Measurements from ENCODE around the gene PGA5.
"Not testable (repeated sequence)": the region's sequence is repeated elsewhere in the genome, so short reads cannot be mapped to it uniquely, and the experiment has no call there.

PGA5 gene

GRCh38 chr11:61226457-61227137 lies 14.4 kb upstream of the PGA5 start:
- H3K27ac ChIP-seq (ENCODE audit: insufficient read depth, low read length, poor library complexity, severe bottlenecking); H3K9me3 ChIP-seq (ENCODE audit: control insufficient read depth, low read length); H3K4me1 ChIP-seq (ENCODE audit: control insufficient read depth, insufficient read depth, low read length, poor library complexity, severe bottlenecking); H3K36me3 ChIP-seq (ENCODE audit: control insufficient read depth, insufficient read depth, low read length); DNase-seq; H3K4me3 ChIP-seq (ENCODE audit: insufficient read depth, low read depth, low read length, poor library complexity, severe bottlenecking); H3K27me3 ChIP-seq (replicated peaks; ENCODE audit: control insufficient read depth, insufficient read depth, low read length, poor library complexity, severe bottlenecking): not testable (repeated sequence)

DNA sequence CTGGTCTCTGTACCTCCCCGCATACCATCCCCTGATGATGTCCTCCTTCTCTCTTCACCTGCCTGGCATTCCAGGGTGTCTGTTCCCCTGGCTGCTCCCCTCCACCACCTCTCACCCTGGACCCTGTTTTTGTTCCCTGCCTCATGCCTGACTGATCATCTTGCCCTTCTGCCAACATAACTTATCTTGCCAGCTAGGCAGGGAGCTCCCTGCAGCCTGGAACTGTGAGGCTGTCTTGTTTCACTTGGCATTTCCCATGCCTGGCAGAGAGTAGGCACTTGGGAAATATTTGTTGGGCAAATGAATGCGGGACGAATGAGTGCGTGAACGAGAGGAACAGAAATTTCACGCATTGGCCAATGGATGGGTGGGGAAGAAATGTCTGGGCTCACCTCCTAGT lies 11.5 kb upstream of the PGA5 start:
- not testable (repeated sequence) for DNase-seq; H3K4me1 ChIP-seq (ENCODE audit: control insufficient read depth, insufficient read depth, low read length, poor library complexity, severe bottlenecking); H3K36me3 ChIP-seq (ENCODE audit: control insufficient read depth, insufficient read depth, low read length); H3K27ac ChIP-seq (ENCODE audit: insufficient read depth, low read length, poor library complexity, severe bottlenecking); H3K9me3 ChIP-seq (ENCODE audit: control insufficient read depth, low read length); H3K4me3 ChIP-seq (ENCODE audit: insufficient read depth, low read depth, low read length, poor library complexity, severe bottlenecking); H3K27me3 ChIP-seq (replicated peaks; ENCODE audit: control insufficient read depth, insufficient read depth, low read length, poor library complexity, severe bottlenecking)

GRCh38 chr11:61231033-61231432 lies 9.9 kb upstream of the PGA5 start:
- H3K27ac ChIP-seq (ENCODE audit: insufficient read depth, low read length, poor library complexity, severe bottlenecking); H3K4me1 ChIP-seq (ENCODE audit: control insufficient read depth, insufficient read depth, low read length, poor library complexity, severe bottlenecking); H3K9me3 ChIP-seq (ENCODE audit: control insufficient read depth, low read length); H3K36me3 ChIP-seq (ENCODE audit: control insufficient read depth, insufficient read depth, low read length); H3K27me3 ChIP-seq (replicated peaks; ENCODE audit: control insufficient read depth, insufficient read depth, low read length, poor library complexity, severe bottlenecking); DNase-seq; H3K4me3 ChIP-seq (ENCODE audit: insufficient read depth, low read depth, low read length, poor library complexity, severe bottlenecking): not testable (repeated sequence)

DNA sequence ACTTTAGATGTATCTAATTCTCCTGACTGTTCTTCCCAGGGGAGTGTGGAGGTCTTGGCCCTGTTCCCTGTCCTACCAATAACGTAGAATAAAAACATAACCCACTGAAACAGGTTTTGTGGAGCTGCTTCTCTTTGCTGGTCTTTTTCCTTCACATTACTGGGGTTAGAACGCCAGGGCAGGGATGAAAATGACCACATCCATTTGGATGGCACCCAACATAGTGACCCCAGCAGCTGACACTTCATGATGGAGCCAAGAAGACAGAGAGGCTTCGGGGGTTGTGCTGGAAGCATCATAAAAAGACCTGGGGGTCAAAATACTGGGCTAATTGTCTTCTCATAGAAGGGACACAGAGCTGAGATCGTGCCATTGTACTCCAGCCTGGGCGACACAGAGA lies 9.4 kb upstream of the PGA5 start:
- not testable (repeated sequence) for H3K36me3 ChIP-seq (ENCODE audit: control insufficient read depth, insufficient read depth, low read length); H3K9me3 ChIP-seq (ENCODE audit: control insufficient read depth, low read length); H3K27ac ChIP-seq (ENCODE audit: insufficient read depth, low read length, poor library complexity, severe bottlenecking); H3K4me3 ChIP-seq (ENCODE audit: insufficient read depth, low read depth, low read length, poor library complexity, severe bottlenecking); H3K27me3 ChIP-seq (replicated peaks; ENCODE audit: control insufficient read depth, insufficient read depth, low read length, poor library complexity, severe bottlenecking); DNase-seq; H3K4me1 ChIP-seq (ENCODE audit: control insufficient read depth, insufficient read depth, low read length, poor library complexity, severe bottlenecking)

DNA sequence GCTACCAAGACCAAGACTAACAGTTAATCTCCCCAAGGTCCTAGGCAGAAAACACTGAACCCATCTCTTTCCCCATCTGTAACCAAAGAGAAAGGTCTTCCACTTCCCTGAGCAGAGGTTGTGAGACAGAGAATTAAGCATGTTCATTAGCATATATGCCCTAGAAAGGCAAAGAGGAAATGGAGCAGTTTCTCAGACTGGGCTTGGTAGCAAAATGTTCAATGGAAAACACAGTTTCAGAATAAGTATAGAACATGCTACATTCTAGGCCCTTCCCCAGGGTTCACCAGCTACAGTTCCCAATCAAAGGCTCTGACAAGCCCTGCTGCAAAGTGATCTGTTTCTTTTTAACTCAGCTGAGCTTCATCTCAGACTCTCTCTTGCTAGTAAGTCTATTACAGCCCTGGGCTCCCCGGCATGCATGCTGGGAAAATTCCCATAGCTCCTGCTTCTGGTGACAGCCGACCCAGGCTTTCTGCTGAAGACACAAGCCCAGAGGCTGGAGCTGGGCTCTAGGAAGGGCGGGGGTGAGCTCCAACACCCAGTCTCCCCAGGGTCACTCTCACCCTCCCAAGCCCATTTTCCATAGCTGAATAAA lies 8.3 kb upstream of the PGA5 start:
- not testable (repeated sequence) for H3K4me3 ChIP-seq (ENCODE audit: insufficient read depth, low read depth, low read length, poor library complexity, severe bottlenecking); H3K27ac ChIP-seq (ENCODE audit: insufficient read depth, low read length, poor library complexity, severe bottlenecking); DNase-seq

DNA sequence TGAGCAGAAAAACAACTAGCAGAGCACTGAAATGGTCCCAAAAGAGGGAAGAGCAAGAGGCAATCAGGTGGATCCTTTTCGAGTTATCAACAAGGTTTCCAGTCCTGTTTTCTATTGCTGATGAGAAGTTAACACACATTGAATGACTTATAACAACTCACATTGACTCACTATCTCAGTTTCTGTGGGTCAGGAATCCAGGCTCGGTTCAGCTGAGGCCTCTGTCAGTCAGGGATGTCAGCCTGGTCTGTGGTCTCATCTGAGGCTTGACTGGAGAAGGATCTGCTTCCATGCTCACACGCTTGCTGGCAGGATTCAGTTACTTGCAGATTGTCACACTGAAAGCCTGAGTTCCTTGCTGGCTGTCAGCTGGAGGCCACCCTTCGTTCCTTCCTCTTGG lies 3.8 kb upstream of the PGA5 start:
- not testable (repeated sequence) for H3K27ac ChIP-seq (ENCODE audit: insufficient read depth, low read length, poor library complexity, severe bottlenecking); H3K9me3 ChIP-seq (ENCODE audit: control insufficient read depth, low read length); H3K36me3 ChIP-seq (ENCODE audit: control insufficient read depth, insufficient read depth, low read length); H3K4me3 ChIP-seq (ENCODE audit: insufficient read depth, low read depth, low read length, poor library complexity, severe bottlenecking); H3K4me1 ChIP-seq (ENCODE audit: control insufficient read depth, insufficient read depth, low read length, poor library complexity, severe bottlenecking); H3K27me3 ChIP-seq (replicated peaks; ENCODE audit: control insufficient read depth, insufficient read depth, low read length, poor library complexity, severe bottlenecking); DNase-seq

More for the DNA sequence above, 8.3 kb upstream of the PGA5 start:
- not testable (repeated sequence) for H3K36me3 ChIP-seq (ENCODE audit: control insufficient read depth, insufficient read depth, low read length); H3K4me1 ChIP-seq (ENCODE audit: control insufficient read depth, insufficient read depth, low read length, poor library complexity, severe bottlenecking); H3K27me3 ChIP-seq (replicated peaks; ENCODE audit: control insufficient read depth, insufficient read depth, low read length, poor library complexity, severe bottlenecking); H3K9me3 ChIP-seq (ENCODE audit: control insufficient read depth, low read length)

- not testable (repeated sequence) for H3K4me1 ChIP-seq (ENCODE audit: control insufficient read depth, insufficient read depth, low read length, poor library complexity, severe bottlenecking); DNase-seq; H3K27me3 ChIP-seq (replicated peaks; ENCODE audit: control insufficient read depth, insufficient read depth, low read length, poor library complexity, severe bottlenecking); H3K9me3 ChIP-seq (ENCODE audit: control insufficient read depth, low read length); H3K4me3 ChIP-seq (ENCODE audit: insufficient read depth, low read depth, low read length, poor library complexity, severe bottlenecking); H3K36me3 ChIP-seq (ENCODE audit: control insufficient read depth, insufficient read depth, low read length); H3K27ac ChIP-seq (ENCODE audit: insufficient read depth, low read length, poor library complexity, severe bottlenecking)
These were observed 687 bp upstream of the PGA5 start for GRCh38 chr11:61240288-61240687.

- H3K27me3 ChIP-seq (replicated peaks; ENCODE audit: control insufficient read depth, insufficient read depth, low read length, poor library complexity, severe bottlenecking); H3K9me3 ChIP-seq (ENCODE audit: control insufficient read depth, low read length); H3K4me3 ChIP-seq (ENCODE audit: insufficient read depth, low read depth, low read length, poor library complexity, severe bottlenecking); H3K27ac ChIP-seq (ENCODE audit: insufficient read depth, low read length, poor library complexity, severe bottlenecking); H3K4me1 ChIP-seq (ENCODE audit: control insufficient read depth, insufficient read depth, low read length, poor library complexity, severe bottlenecking); DNase-seq; H3K36me3 ChIP-seq (ENCODE audit: control insufficient read depth, insufficient read depth, low read length): not testable (repeated sequence)
These were observed 551 bp downstream of the PGA5 start for GRCh38 chr11:61241526-61241925.

- not testable (repeated sequence) for H3K27me3 ChIP-seq (replicated peaks; ENCODE audit: control insufficient read depth, insufficient read depth, low read length, poor library complexity, severe bottlenecking); H3K9me3 ChIP-seq (ENCODE audit: control insufficient read depth, low read length); H3K27ac ChIP-seq (ENCODE audit: insufficient read depth, low read length, poor library complexity, severe bottlenecking)
These were observed 4.4 kb downstream of the PGA5 start for GRCh38 chr11:61245284-61245964.

GRCh38 chr11:61248071-61248470 lies 7.1 kb downstream of the PGA5 start:
- not testable (repeated sequence) for H3K4me1 ChIP-seq (ENCODE audit: control insufficient read depth, insufficient read depth, low read length, poor library complexity, severe bottlenecking); DNase-seq; H3K27me3 ChIP-seq (replicated peaks; ENCODE audit: control insufficient read depth, insufficient read depth, low read length, poor library complexity, severe bottlenecking); H3K4me3 ChIP-seq (ENCODE audit: insufficient read depth, low read depth, low read length, poor library complexity, severe bottlenecking); H3K27ac ChIP-seq (ENCODE audit: insufficient read depth, low read length, poor library complexity, severe bottlenecking); H3K9me3 ChIP-seq (ENCODE audit: control insufficient read depth, low read length); H3K36me3 ChIP-seq (ENCODE audit: control insufficient read depth, insufficient read depth, low read length)

More at GRCh38 chr11:61245284-61245964, 4.4 kb downstream of the PGA5 start:
- DNase-seq; H3K4me1 ChIP-seq (ENCODE audit: control insufficient read depth, insufficient read depth, low read length, poor library complexity, severe bottlenecking); H3K36me3 ChIP-seq (ENCODE audit: control insufficient read depth, insufficient read depth, low read length); H3K4me3 ChIP-seq (ENCODE audit: insufficient read depth, low read depth, low read length, poor library complexity, severe bottlenecking): not testable (repeated sequence)

Data from effector memory CD4-positive, alpha-beta T cell (primary cell).